ENCODE measurements around the gene TXNDC15. TPM values are rescaled to one million over a fixed set of nuclear protein-coding genes. Genes with fewer than 3 reads are reported as not detected.

The TXNDC15 gene
- total RNA-seq, 1 donor from 2014 or later = 92.3 TPM

GRCh38 chr5:134913795-134914194, 39.6 kb downstream of the TXNDC15 start:
- intact Hi-C loops (cut with DNase I) = no loop called here
- Histone ChIP-seq H3K27ac (no peak overlapping the region), H3K27me3 (no peaks in the 10 kb centered on the region), H3K4me1 (no peaks in the 10 kb centered on the region), H3K4me3 (no peak overlapping the region), H3K9me3 (no peaks in the 10 kb centered on the region), H3K36me3 (peaks cover 0 to 26% of the 10 kb centered on the region in 2 donors)
- no peak for TF ChIP-seq POLR2AphosphoS5 (IDR thresholded peaks at IDR 0.05; ENCODE audit: insufficient read depth in 1 of 2, low read depth in 1 of 2)
- no peak for TF ChIP-seq POLR2A (IDR thresholded peaks at IDR 0.05)
- TF ChIP-seq CTCF (IDR thresholded peaks at IDR 0.05) = no peak
- DNase-seq (ENCODE audit: extremely low spot score in 2 of 2) = no peak

GRCh38 chr5:134917070-134917815, 43.1 kb downstream of the TXNDC15 start:
- Histone ChIP-seq H3K4me1 (no peaks in the 10 kb centered on the region), H3K9me3 (no peaks in the 10 kb centered on the region), H3K36me3 (peaks cover 0 to 11% of the 10 kb centered on the region in 2 donors), H3K27ac (no peak overlapping the region), H3K27me3 (no peaks in the 10 kb centered on the region), H3K4me3 (no peak overlapping the region)
- DNase-seq (ENCODE audit: extremely low spot score in 2 of 2) = peak in 1 of 2 donors; percentile 49
- intact Hi-C loops (cut with DNase I) = no loop called here
- TF ChIP-seq POLR2AphosphoS5 (IDR thresholded peaks at IDR 0.05; ENCODE audit: insufficient read depth in 1 of 2, low read depth in 1 of 2) (no peak), CTCF (IDR thresholded peaks at IDR 0.05) (no peak), POLR2A (IDR thresholded peaks at IDR 0.05) (no peak)

GRCh38 chr5:134918861-134919260, 44.7 kb downstream of the TXNDC15 start:
- intact Hi-C loops (cut with DNase I) = no loop called here
- no peak for DNase-seq (ENCODE audit: extremely low spot score in 2 of 2)
- no peak for TF ChIP-seq POLR2A (IDR thresholded peaks at IDR 0.05)
- no peak for TF ChIP-seq POLR2AphosphoS5 (IDR thresholded peaks at IDR 0.05; ENCODE audit: insufficient read depth in 1 of 2, low read depth in 1 of 2)
- TF ChIP-seq CTCF (IDR thresholded peaks at IDR 0.05) = no peak
- Histone ChIP-seq H3K4me3 (no peak overlapping the region), H3K27me3 (no peaks in the 10 kb centered on the region), H3K4me1 (no peaks in the 10 kb centered on the region), H3K36me3 (peaks cover 0 to 11% of the 10 kb centered on the region in 2 donors), H3K27ac (no peak overlapping the region), H3K9me3 (no peaks in the 10 kb centered on the region)

- peak in 1 of 2 donors; percentile 34 for DNase-seq (ENCODE audit: extremely low spot score in 2 of 2)
- H3K9me3 ChIP-seq = no peaks in the 10 kb centered on the region
- intact Hi-C loops (cut with DNase I) = no loop called here
- no peaks in the 10 kb centered on the region for H3K27me3 ChIP-seq
- TF ChIP-seq CTCF (IDR thresholded peaks at IDR 0.05) = no peak
- TF ChIP-seq POLR2A (IDR thresholded peaks at IDR 0.05) = no peak
- no peak for TF ChIP-seq POLR2AphosphoS5 (IDR thresholded peaks at IDR 0.05; ENCODE audit: insufficient read depth in 1 of 2, low read depth in 1 of 2)
- no peaks in the 10 kb centered on the region for H3K36me3 ChIP-seq
- H3K4me3 ChIP-seq = no peak overlapping the region
- H3K4me1 ChIP-seq = no peaks in the 10 kb centered on the region
- H3K27ac ChIP-seq = no peak overlapping the region
These were observed 46.8 kb downstream of the TXNDC15 start for GRCh38 chr5:134920848-134921575.

GRCh38 chr5:134932508-134932907, 58.3 kb downstream of the TXNDC15 start:
- Histone ChIP-seq H3K27ac (no peak overlapping the region), H3K4me1 (no peaks in the 10 kb centered on the region), H3K27me3 (no peaks in the 10 kb centered on the region), H3K36me3 (peaks cover 0 to 20% of the 10 kb centered on the region in 2 donors), H3K9me3 (no peaks in the 10 kb centered on the region), H3K4me3 (no peak overlapping the region)
- no peak for DNase-seq (ENCODE audit: extremely low spot score in 2 of 2)
- intact Hi-C loops (cut with DNase I) = no loop called here
- no peak for TF ChIP-seq POLR2AphosphoS5 (IDR thresholded peaks at IDR 0.05; ENCODE audit: insufficient read depth in 1 of 2, low read depth in 1 of 2)
- no peak for TF ChIP-seq POLR2A (IDR thresholded peaks at IDR 0.05)
- TF ChIP-seq CTCF (IDR thresholded peaks at IDR 0.05) = no peak
